Effector memory CD8-positive, alpha-beta T cell (primary cell): Measurements from ENCODE around the gene CACNA2D3.
"Not testable (repeated sequence)": the region's sequence is repeated elsewhere in the genome, so short reads cannot be mapped to it uniquely, and the experiment has no call there.

Experiments used
- ATAC-seq: fragments of 150-1000 bp; cut with Tn5 transposase; replicated peaks from 2 replicates; pipeline ENCODE4 v1.10.0; 2021; ENCODE audit warnings: mild to moderate bottlenecking, moderate library complexity
- DNase-seq, 3 experiments: peaks; one replicate each; pipeline ENCODE4 v3.0.0; 2021
- H3K27ac Mint-ChIP-seq, 2 donors: one replicate each; pipeline ENCODE4 v1.8.0; 2022; ENCODE audit warnings: mild to moderate bottlenecking in 2 of 2, mixed read lengths in 2 of 2, moderate library complexity in 2 of 2
- H3K27me3 Mint-ChIP-seq, 2 donors: one replicate each; pipeline ENCODE4 v1.8.0; 2022; ENCODE audit warnings: mixed read lengths in 2 of 2
- H3K36me3 Mint-ChIP-seq: one replicate; pipeline ENCODE4 v1.8.0; 2022; ENCODE audit warnings: mild to moderate bottlenecking, moderate library complexity, mixed read lengths; ENCODE audit not compliant: insufficient read depth
- H3K4me1 Mint-ChIP-seq, 2 donors: one replicate each; pipeline ENCODE4 v1.8.0; 2022; ENCODE audit warnings: low read depth in 2 of 2, mixed read lengths in 2 of 2
- H3K4me3 Mint-ChIP-seq, 2 donors: one replicate each; pipeline ENCODE4 v1.8.0; 2022; ENCODE audit warnings: mild to moderate bottlenecking in 2 of 2, mixed read lengths in 2 of 2, moderate library complexity in 2 of 2
- H3K9me3 Mint-ChIP-seq, 2 donors: one replicate each; pipeline ENCODE4 v1.8.0; 2022; ENCODE audit warnings: mixed read lengths in 2 of 2

The CACNA2D3 gene

DNA sequence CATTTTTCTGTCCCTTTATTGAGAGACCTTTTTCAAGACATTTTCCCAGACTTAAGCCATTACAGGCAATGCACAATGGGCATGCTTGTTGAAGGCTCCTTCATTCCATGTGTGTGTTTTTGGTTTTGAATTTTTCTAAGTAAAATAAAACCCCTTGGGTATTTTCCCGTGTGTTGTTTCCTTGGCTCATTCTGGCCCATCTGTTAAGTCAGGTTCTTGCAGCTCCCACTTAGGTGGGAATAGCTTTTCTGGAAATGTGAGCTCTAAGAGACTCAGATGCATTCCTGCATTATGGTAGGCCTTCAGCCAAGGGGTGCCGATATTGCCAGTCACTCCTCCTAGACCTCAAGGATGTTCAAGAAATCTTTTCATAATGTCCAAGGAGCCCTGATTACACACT is 314.9 kb downstream of the CACNA2D3 start:
- H3K4me1 Mint-ChIP-seq: no peaks in the 10 kb centered on the region
- no peak for DNase-seq
- no peak for ATAC-seq

DNA sequence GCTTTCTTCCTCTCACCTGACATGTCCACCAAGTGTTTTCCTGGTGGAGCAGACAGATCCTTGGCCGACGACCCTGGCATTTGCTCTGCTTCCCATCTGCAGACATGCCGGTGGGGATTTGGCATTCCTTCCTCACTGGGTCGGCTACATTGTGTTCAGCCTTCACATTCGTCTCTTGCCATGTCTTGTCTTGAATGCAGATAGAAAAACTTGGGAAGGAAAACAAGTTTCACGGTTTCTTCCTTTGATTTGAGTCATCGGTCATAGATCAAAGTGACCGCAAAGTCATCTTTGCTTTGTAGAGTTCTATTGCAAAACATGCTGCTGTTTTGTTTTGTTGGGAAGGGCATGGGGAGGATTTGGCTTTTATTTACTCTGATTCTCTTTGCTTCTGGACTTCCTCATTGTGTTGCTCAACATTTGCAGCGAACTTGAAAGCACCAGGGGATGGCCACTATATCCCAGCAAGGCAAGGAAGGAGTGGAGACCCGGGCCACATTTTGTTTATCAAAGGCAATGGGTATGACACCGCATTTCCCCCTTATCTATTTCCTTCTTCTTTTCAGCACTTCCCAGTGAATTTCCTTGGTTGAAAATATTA is 321.3 kb downstream of the CACNA2D3 start:
- Mint-ChIP-seq H3K4me3 (no peak overlapping the region), H3K27ac (no peak overlapping the region), H3K36me3 (peaks cover 2% of the 10 kb centered on the region), H3K27me3 (no peaks in the 10 kb centered on the region), H3K4me1 (no peaks in the 10 kb centered on the region), H3K9me3 (peaks cover 0 to 11% of the 10 kb centered on the region in 2 donors)
- DNase-seq: no peak
- no peak for ATAC-seq

More for the DNA sequence above, 314.9 kb downstream of the CACNA2D3 start:
- no peaks in the 10 kb centered on the region for H3K27me3 Mint-ChIP-seq
- no peaks in the 10 kb centered on the region for H3K36me3 Mint-ChIP-seq
- no peak overlapping the region for H3K4me3 Mint-ChIP-seq
- peaks cover 0 to 5% of the 10 kb centered on the region in 2 donors for H3K9me3 Mint-ChIP-seq
- no peak overlapping the region for H3K27ac Mint-ChIP-seq

DNA sequence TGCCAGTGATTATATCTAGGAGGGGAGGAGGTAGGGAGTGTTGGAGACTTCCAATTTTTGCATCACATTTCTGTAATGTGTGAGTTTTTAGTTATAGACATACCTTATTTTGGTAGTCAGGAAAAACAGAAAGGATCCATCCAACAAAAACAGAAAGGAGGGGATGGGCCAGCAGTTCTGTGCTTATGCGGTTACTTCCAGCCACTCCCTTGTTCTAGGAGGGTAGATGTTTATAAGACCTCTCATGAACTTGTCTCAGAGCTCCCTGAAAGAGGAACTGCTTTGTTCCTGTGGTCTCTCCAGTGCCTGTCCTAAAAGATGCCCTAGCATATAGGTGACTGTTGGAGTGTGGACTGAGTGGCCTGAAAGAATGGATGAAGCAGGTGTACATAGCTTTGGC is 323.3 kb downstream of the CACNA2D3 start:
- Mint-ChIP-seq H3K4me3 (no peak overlapping the region), H3K27me3 (no peaks in the 10 kb centered on the region), H3K36me3 (peaks cover 2% of the 10 kb centered on the region), H3K9me3 (peaks cover 8 to 11% of the 10 kb centered on the region in 2 donors), H3K4me1 (no peaks in the 10 kb centered on the region), H3K27ac (no peak overlapping the region)
- DNase-seq (no peak), ATAC-seq (no peak)

DNA sequence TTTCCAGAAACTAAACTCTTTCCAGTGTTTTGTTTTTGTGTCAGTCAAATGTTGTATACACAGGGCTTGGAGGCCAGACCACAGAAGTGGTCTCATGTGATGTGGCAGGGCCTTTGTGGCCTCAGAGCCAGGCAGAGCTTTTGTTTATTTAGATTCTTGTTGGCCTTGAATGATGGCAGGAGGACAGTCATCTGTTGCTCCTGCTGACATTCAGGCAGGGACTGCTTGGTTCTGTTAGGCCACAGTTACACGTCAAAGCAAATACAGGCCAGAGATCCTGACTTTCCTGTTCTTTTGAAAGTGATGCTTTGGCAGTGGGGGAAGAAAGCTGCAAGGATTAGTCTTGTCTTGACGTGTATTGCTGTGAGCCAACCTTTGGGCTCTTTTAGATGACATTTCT is 325.1 kb downstream of the CACNA2D3 start:
- Mint-ChIP-seq H3K27me3 (no peaks in the 10 kb centered on the region), H3K27ac (no peak overlapping the region), H3K9me3 (peaks cover 7 to 19% of the 10 kb centered on the region in 2 donors), H3K36me3 (peaks cover 2% of the 10 kb centered on the region), H3K4me1 (no peaks in the 10 kb centered on the region), H3K4me3 (no peak overlapping the region)
- no peak for DNase-seq
- ATAC-seq: no peak

DNA sequence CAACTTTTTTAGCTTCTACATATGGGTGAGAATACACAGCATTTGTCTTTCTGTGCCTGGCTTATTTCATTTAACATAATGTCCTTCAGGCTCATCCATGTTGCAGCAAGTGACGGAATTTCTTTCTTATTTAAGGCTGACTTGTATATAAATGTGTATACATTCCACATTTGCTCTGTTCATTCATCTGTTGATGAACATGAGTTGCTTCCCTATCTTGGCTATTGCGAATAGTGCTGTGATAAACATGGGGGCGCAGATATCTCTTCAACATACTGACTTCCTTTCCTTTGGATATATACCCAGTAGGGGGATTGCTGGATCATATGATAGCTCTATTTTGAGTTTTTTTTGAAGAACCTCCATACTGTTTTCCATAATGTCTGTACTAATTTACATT is 332.5 kb downstream of the CACNA2D3 start:
- no peak overlapping the region for H3K4me3 Mint-ChIP-seq
- H3K36me3 Mint-ChIP-seq: no peaks in the 10 kb centered on the region
- H3K9me3 Mint-ChIP-seq: peaks cover 5 to 35% of the 10 kb centered on the region in 2 donors
- H3K27ac Mint-ChIP-seq: no peak overlapping the region
- no peaks in the 10 kb centered on the region for H3K27me3 Mint-ChIP-seq
- H3K4me1 Mint-ChIP-seq: no peaks in the 10 kb centered on the region
- DNase-seq (no peak), ATAC-seq (no peak)

DNA sequence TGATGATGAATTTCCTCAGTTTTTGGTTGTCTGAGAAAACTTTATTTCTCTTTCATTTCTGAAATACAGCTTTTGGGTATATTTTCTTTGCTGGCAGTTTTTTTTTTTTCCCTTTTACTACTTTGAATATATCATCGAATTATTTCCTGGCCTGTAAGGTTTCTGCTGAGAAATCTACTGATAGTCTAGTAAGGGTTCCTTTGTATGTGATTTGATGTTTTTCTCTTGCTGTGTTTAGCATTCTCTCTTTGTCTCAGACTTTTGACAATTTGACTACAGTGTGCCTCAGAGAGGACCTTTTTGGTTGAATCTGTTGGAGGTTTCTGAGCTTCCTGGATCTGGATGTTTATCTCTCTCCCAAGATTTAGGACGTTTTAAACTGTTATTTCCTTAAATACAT is 336.0 kb downstream of the CACNA2D3 start:
- Mint-ChIP-seq H3K27ac (no peak overlapping the region), H3K27me3 (no peaks in the 10 kb centered on the region), H3K36me3 (no peaks in the 10 kb centered on the region), H3K9me3 (peaks cover 2 to 14% of the 10 kb centered on the region in 2 donors), H3K4me3 (no peak overlapping the region), H3K4me1 (no peaks in the 10 kb centered on the region)
- DNase-seq: no peak
- ATAC-seq: no peak

DNA sequence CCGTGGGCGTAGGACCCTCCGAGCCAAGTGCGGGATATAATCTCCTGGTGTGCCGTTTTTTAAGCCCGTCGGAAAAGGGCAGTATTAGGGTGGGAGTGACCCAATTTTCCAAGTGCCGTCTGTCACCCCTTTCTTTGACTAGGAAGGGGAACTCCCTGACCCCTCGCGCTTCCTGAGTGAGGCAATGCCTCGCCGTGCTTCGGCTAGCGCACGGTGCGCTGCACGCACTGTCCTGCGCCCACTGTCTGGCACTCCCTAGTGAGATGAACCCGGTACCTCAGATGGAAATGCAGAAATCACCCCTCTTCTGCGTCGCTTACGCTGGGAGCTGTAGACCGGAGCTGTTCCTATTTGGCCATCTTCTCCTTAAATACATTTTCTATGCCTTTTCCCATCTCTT is 342.2 kb downstream of the CACNA2D3 start:
- H3K27me3 Mint-ChIP-seq, H3K4me3 Mint-ChIP-seq, H3K4me1 Mint-ChIP-seq, DNase-seq, ATAC-seq, H3K27ac Mint-ChIP-seq, H3K36me3 Mint-ChIP-seq: not testable (repeated sequence)
- H3K9me3 Mint-ChIP-seq: peaks cover 6 to 20% of the 10 kb centered on the region in 2 donors

DNA sequence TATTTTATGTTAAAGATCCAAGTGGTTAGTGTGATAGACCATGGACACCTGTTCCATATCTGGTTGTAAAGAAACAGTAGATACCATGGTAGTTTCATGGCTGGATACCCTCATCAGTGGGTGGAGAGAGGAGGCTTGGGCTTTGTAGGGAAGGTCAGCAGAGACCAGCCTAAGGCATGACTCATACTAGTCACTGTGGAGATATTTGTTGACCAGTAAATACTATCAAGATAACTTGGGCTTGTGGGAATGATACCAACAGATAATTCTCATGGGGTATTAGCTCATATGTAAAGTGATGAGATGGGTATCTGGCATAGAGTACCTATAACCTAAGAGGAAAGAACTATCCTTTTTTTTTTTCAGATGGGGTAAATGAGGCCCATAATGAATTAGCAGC is 354.5 kb downstream of the CACNA2D3 start:
- no peak overlapping the region for H3K4me3 Mint-ChIP-seq
- H3K36me3 Mint-ChIP-seq: no peaks in the 10 kb centered on the region
- DNase-seq (no peak), ATAC-seq (no peak)
- no peaks in the 10 kb centered on the region for H3K4me1 Mint-ChIP-seq
- no peak overlapping the region for H3K27ac Mint-ChIP-seq
- no peaks in the 10 kb centered on the region for H3K27me3 Mint-ChIP-seq
- H3K9me3 Mint-ChIP-seq: peaks cover 2 to 6% of the 10 kb centered on the region in 2 donors

DNA sequence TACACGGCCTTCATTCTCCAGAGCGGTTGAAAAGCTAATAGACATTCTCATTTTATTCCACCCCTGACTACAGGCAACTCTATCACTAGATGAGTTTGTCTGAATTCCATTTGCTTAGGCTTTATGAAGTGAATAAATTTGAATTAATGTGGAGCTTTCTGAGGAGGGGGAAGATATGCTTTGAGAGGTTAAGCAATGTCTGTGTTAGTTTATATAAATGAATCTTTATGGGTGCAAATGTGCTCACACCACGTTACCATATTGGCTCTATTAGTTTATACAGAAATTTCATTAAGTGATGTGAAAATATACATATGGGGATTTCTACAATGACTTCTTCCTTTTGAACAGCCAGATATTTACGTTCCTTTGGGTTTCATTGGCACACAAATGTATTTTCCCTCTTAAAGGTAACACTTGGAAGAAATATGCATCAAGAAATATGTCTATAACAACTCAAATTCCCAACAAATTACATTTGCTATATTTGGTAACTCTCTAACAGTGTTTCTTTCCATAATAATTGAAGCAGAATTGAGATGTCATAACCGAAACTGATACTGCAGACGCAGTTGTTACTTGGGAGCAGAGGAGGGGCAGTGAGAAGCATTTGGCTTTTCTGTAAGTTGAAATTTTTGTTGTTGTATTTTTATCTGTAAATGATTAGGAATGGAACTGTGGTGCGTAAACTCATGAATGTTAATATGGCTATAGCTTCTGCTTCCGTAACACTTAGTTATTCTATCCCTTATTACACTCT is 359.4 kb downstream of the CACNA2D3 start:
- no peak overlapping the region for H3K4me3 Mint-ChIP-seq
- DNase-seq (no peak), ATAC-seq (no peak)
- no peaks in the 10 kb centered on the region for H3K36me3 Mint-ChIP-seq
- no peaks in the 10 kb centered on the region for H3K27me3 Mint-ChIP-seq
- H3K4me1 Mint-ChIP-seq: no peaks in the 10 kb centered on the region
- H3K9me3 Mint-ChIP-seq: peaks cover 4 to 9% of the 10 kb centered on the region in 2 donors
- no peak overlapping the region for H3K27ac Mint-ChIP-seq

DNA sequence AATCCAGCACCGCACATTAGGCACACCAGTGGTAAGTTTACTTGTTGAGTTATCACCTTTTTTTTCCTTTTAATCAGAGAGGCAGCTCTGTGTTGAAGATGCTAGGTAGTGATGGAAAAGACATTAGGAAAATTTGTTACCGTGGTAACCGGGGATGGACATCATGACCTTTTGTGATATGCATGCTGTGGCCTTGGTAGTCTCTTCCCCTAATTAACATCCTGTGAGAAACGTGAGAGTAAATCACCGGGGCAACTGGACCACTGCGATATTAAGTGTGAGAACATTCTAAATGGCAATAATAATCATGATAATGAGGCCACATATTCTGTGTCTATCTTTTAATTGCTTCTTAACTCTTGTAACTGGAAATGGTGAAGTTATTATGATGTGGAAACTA is 362.0 kb downstream of the CACNA2D3 start:
- Mint-ChIP-seq H3K4me1 (no peaks in the 10 kb centered on the region), H3K9me3 (peaks cover 6 to 26% of the 10 kb centered on the region in 2 donors), H3K27me3 (no peaks in the 10 kb centered on the region), H3K4me3 (no peak overlapping the region), H3K27ac (no peak overlapping the region), H3K36me3 (no peaks in the 10 kb centered on the region)
- DNase-seq (no peak), ATAC-seq (no peak)

DNA sequence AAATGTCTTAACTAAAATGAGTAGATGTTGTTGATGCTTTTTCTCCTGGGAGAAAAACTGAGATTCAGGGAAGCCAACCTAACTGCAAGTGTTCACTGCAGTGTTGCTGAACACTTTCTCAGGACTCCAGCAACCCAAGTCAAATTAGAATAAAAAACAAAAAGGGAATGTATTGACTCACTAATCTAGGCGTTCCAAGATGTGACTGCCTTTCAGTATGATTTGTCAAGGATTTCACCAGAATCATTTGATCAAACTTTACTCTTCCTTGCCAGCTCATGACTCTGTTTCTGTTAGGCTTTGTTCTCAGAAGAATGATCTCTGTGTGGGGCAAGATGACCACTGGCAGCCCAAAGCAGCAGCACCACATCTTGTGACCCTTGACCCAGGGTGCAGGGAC is 364.0 kb downstream of the CACNA2D3 start:
- Mint-ChIP-seq H3K4me3 (no peak overlapping the region), H3K9me3 (peaks cover 9 to 28% of the 10 kb centered on the region in 2 donors), H3K27me3 (no peaks in the 10 kb centered on the region), H3K36me3 (no peaks in the 10 kb centered on the region), H3K4me1 (no peaks in the 10 kb centered on the region), H3K27ac (no peak overlapping the region)
- ATAC-seq (no peak), DNase-seq (no peak)

DNA sequence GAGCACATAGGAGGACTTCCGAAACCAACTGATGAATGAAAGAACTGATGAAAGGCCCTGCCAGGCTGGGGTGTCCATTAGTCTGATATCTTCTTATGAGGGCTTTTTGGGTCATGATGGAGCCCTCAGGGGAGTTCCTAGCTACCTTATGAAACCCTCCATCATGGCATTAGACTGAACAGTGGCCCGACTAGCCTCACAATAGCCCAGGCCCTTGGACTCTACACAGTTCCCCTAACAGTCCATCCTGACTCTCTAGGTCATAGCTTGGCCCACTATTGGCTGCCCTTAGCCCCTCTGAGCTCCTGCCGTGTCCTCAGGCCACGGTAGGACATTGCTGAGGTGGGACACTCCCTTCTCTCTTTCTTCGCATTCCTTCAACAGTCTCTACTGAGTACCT is 365.9 kb downstream of the CACNA2D3 start:
- Mint-ChIP-seq H3K9me3 (peaks cover 7 to 20% of the 10 kb centered on the region in 2 donors), H3K4me1 (no peaks in the 10 kb centered on the region), H3K27me3 (no peaks in the 10 kb centered on the region), H3K36me3 (no peaks in the 10 kb centered on the region), H3K4me3 (no peak overlapping the region), H3K27ac (no peak overlapping the region)
- DNase-seq (no peak), ATAC-seq (no peak)

DNA sequence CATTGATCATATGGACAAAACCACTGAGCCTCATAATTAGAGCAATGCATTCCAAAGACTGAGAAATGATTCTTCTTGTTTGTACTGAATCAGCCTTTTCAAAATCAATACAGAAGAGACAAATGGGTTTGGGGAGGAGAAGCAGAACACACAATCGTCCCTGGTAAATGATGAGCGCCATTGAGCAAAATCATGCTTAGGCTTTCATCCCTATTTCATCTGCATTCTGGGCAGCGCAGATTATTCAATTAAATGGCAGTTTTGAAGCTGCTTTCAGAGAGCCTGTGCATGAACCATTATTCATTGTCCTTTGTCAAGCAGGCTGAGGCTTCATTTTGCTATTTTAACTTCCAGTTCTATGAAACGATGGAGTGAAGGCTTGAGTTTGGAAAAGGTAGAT is 371.9 kb downstream of the CACNA2D3 start:
- Mint-ChIP-seq H3K9me3 (peaks cover 8 to 11% of the 10 kb centered on the region in 2 donors), H3K36me3 (no peaks in the 10 kb centered on the region), H3K27ac (no peak overlapping the region), H3K4me1 (no peaks in the 10 kb centered on the region), H3K27me3 (no peaks in the 10 kb centered on the region), H3K4me3 (no peak overlapping the region)
- ATAC-seq: no peak
- no peak for DNase-seq

DNA sequence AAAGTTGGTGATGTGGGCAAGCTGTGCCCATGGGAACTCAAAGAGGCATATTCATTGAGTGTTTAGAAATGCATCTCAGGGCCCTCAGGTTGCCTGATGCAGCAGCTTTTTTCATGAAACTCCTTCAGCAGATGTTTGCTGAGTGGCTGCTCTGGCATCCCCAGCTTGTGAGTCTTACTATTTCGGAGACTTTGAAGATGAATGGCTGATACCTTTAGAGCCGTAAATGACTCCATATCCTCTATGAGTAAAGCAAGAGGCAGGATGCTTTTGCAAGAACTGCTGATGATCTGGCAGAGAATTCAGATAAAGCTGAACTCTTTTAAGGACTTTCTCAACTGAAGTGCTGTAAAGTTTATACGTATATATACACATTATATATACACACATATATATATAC is 384.3 kb downstream of the CACNA2D3 start:
- no peaks in the 10 kb centered on the region for H3K36me3 Mint-ChIP-seq
- ATAC-seq (no peak), DNase-seq (no peak)
- H3K27ac Mint-ChIP-seq: no peak overlapping the region
- H3K9me3 Mint-ChIP-seq: peaks cover 7 to 28% of the 10 kb centered on the region in 2 donors
- no peaks in the 10 kb centered on the region for H3K4me1 Mint-ChIP-seq
- H3K27me3 Mint-ChIP-seq: no peaks in the 10 kb centered on the region
- H3K4me3 Mint-ChIP-seq: no peak overlapping the region
